HUES6 (cell line): ENCODE measurements around the gene ORAI1.
"Not testable (repeated sequence)": the region's sequence is repeated elsewhere in the genome, so short reads cannot be mapped to it uniquely, and the experiment has no call there.

Experiments
- H3K27ac ChIP-seq: 2 replicates; pipeline ENCODE4 v1.7.0; 2013; ENCODE audit warnings: low read depth, mild to moderate bottlenecking, low read length, inconsistent platforms
- H3K27me3 ChIP-seq: 2 replicates; pipeline ENCODE4 v1.6.1; 2013; ENCODE audit warnings: low read length; ENCODE audit not compliant: control insufficient read depth, insufficient read depth
- H3K36me3 ChIP-seq: 2 replicates; pipeline ENCODE4 v1.6.1; 2013; ENCODE audit warnings: low read length; ENCODE audit not compliant: control insufficient read depth, insufficient read depth
- H3K4me1 ChIP-seq: 2 replicates; pipeline ENCODE4 v1.6.1; 2013; ENCODE audit warnings: low read length; ENCODE audit not compliant: control insufficient read depth, insufficient read depth
- H3K4me3 ChIP-seq: 2 replicates; pipeline ENCODE4 v1.5.1; 2013; ENCODE audit warnings: low read depth, low read length
- H3K9ac ChIP-seq: one replicate; pipeline ENCODE4 v1.6.1; 2013; ENCODE audit warnings: mild to moderate bottlenecking, low read length
- H3K9me3 ChIP-seq: 2 replicates; pipeline ENCODE4 v1.6.1; 2013; ENCODE audit warnings: low read depth, low read length; ENCODE audit not compliant: control insufficient read depth, insufficient read depth

The ORAI1 gene

GRCh38 chr12:121632069-121632970 is 6.0 kb downstream of the ORAI1 start:
- Histone ChIP-seq H3K36me3 (peaks cover 21% of the 10 kb centered on the region; the same call in 1 of the 2 replicates), H3K9me3 (no peaks in the 10 kb centered on the region), H3K4me1 (peaks cover 60% of the 10 kb centered on the region), H3K9ac (peak overlapping the region; percentile 54), H3K27me3 (no peaks in the 10 kb centered on the region), H3K27ac (peak overlapping the region; percentile 72), H3K4me3 (peak overlapping the region; percentile 2; the same call in 1 of the 2 replicates)

GRCh38 chr12:121633833-121634196 is 7.5 kb downstream of the ORAI1 start:
- H3K27me3 ChIP-seq, H3K27ac ChIP-seq, H3K4me3 ChIP-seq, H3K9me3 ChIP-seq, H3K9ac ChIP-seq: not testable (repeated sequence)
- Histone ChIP-seq H3K4me1 (peaks cover 49% of the 10 kb centered on the region), H3K36me3 (peaks cover 26% of the 10 kb centered on the region)

GRCh38 chr12:121634836-121635235 is 8.5 kb downstream of the ORAI1 start:
- no peaks in the 10 kb centered on the region for H3K27me3 ChIP-seq
- H3K4me3 ChIP-seq = no peak overlapping the region
- H3K9me3 ChIP-seq = no peaks in the 10 kb centered on the region
- H3K27ac ChIP-seq = no peak overlapping the region
- H3K4me1 ChIP-seq = peaks cover 39% of the 10 kb centered on the region
- H3K9ac ChIP-seq = no peak overlapping the region
- H3K36me3 ChIP-seq = peaks cover 26% of the 10 kb centered on the region

- Histone ChIP-seq H3K9me3 (no peaks in the 10 kb centered on the region), H3K4me3 (no peak overlapping the region), H3K36me3 (peaks cover 27% of the 10 kb centered on the region), H3K4me1 (peaks cover 20% of the 10 kb centered on the region), H3K27ac (peak overlapping the region; percentile 40; the same call in 1 of the 2 replicates), H3K9ac (no peak overlapping the region), H3K27me3 (no peaks in the 10 kb centered on the region)
Measured at GRCh38 chr12:121637231-121637914, 11.0 kb downstream of the ORAI1 start.

- no peak overlapping the region for H3K27ac ChIP-seq
- H3K4me1 ChIP-seq = peaks cover 10% of the 10 kb centered on the region
- H3K4me3 ChIP-seq = no peak overlapping the region
- H3K27me3 ChIP-seq = no peaks in the 10 kb centered on the region
- H3K9me3 ChIP-seq = no peaks in the 10 kb centered on the region
- no peak overlapping the region for H3K9ac ChIP-seq
- H3K36me3 ChIP-seq = peaks cover 30% of the 10 kb centered on the region
Measured at GRCh38 chr12:121638298-121639202, 12.2 kb downstream of the ORAI1 start.

GRCh38 chr12:121641343-121641630 is 15.0 kb downstream of the ORAI1 start:
- H3K4me1 ChIP-seq = peaks cover 5% of the 10 kb centered on the region
- H3K9me3 ChIP-seq = no peaks in the 10 kb centered on the region
- no peaks in the 10 kb centered on the region for H3K27me3 ChIP-seq
- no peak overlapping the region for H3K9ac ChIP-seq
- H3K36me3 ChIP-seq = peaks cover 30% of the 10 kb centered on the region
- no peak overlapping the region for H3K4me3 ChIP-seq
- no peak overlapping the region for H3K27ac ChIP-seq

GRCh38 chr12:121648458-121649028 is 22.2 kb downstream of the ORAI1 start:
- Histone ChIP-seq H3K4me3 (no peak overlapping the region), H3K9me3 (no peaks in the 10 kb centered on the region), H3K36me3 (0 out of 2 replicates have a peak, but pooled peaks cover 5% of the 10 kb centered on the region), H3K4me1 (peaks cover 5% of the 10 kb centered on the region; the same call in 1 of the 2 replicates), H3K27ac (no peak overlapping the region), H3K27me3 (no peaks in the 10 kb centered on the region), H3K9ac (no peak overlapping the region)

GRCh38 chr12:121649322-121649721 is 23.0 kb downstream of the ORAI1 start:
- Histone ChIP-seq H3K4me1 (peaks cover 5% of the 10 kb centered on the region; the same call in 1 of the 2 replicates), H3K4me3 (no peak overlapping the region), H3K27ac (no peak overlapping the region), H3K27me3 (no peaks in the 10 kb centered on the region), H3K9ac (no peak overlapping the region), H3K9me3 (no peaks in the 10 kb centered on the region), H3K36me3 (0 out of 2 replicates have a peak, but pooled peaks cover 5% of the 10 kb centered on the region)

GRCh38 chr12:121649819-121650353 is 23.6 kb downstream of the ORAI1 start:
- Histone ChIP-seq H3K9me3 (no peaks in the 10 kb centered on the region), H3K27ac (no peak overlapping the region), H3K36me3 (0 out of 2 replicates have a peak, but pooled peaks cover 2% of the 10 kb centered on the region), H3K4me3 (no peak overlapping the region), H3K27me3 (no peaks in the 10 kb centered on the region), H3K9ac (no peak overlapping the region), H3K4me1 (peaks cover 5% of the 10 kb centered on the region; the same call in 1 of the 2 replicates)

GRCh38 chr12:121651320-121651719 is 25.0 kb downstream of the ORAI1 start:
- no peaks in the 10 kb centered on the region for H3K9me3 ChIP-seq
- no peak overlapping the region for H3K9ac ChIP-seq
- no peak overlapping the region for H3K4me3 ChIP-seq
- peaks cover 5% of the 10 kb centered on the region; the same call in 1 of the 2 replicates for H3K4me1 ChIP-seq
- H3K27me3 ChIP-seq = no peaks in the 10 kb centered on the region
- H3K36me3 ChIP-seq = 0 out of 2 replicates have a peak, but pooled peaks cover 2% of the 10 kb centered on the region
- H3K27ac ChIP-seq = no peak overlapping the region
